Fibroblast of lung (primary cell): ENCODE data around the gene OR2T34.

Experiments
- EZH2 ChIP-seq: IDR thresholded peaks from 2 replicates; pipeline ENCODE4 v1.5.1; 2012; ENCODE audit warnings: low read length, control low read depth, mild to moderate bottlenecking; ENCODE audit errors: missing control alignments
- TF ChIP-seq, protein P1 (sequence below), 2 donors: IDR thresholded peaks in 1 of 2; conservative IDR thresholded peaks in 1 of 2; 1 replicate in 1 of 2; 2 replicates in 1 of 2; pipeline ENCODE4 v1.5.1; 2011 to 2012; ENCODE audit warnings: low read length in 2 of 2, control low read depth in 1 of 2, inconsistent platforms in 1 of 2, low read depth in 1 of 2, mild to moderate bottlenecking in 1 of 2

DNA sequence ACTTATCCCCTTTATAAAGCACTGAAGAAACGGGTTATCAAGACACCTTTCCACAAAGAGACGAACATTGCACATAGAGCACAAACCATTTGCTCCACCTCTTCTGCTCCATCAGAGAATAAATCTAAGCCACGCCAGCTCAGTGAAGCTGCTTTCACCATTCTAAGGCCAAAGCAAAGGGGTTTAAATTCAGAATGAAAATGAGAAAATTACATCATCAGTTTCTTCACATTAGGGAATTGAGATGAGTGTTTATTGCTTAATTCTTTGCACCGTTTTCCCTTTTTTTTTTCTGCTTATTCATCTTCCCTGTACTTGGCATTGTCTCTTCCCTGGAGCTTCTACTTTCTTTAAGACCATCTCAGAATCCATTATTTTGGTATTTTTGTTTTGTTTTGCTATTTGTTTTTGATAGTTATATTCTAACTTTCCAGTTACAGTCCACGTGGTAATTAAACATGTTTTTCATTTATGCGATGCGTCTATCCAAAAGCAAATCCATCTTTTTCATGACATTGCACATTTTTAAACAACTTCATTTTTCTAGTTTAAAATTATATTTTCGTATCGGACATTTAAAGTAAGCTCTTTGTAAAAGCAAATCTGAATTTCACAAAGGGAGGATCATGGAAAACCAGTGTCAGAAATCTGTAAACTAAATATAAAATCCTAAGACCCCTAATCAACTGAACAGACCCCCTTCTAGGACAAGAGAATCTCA lies 1.9 kb upstream of the OR2T34 start:
- TF ChIP-seq, protein P1, sequence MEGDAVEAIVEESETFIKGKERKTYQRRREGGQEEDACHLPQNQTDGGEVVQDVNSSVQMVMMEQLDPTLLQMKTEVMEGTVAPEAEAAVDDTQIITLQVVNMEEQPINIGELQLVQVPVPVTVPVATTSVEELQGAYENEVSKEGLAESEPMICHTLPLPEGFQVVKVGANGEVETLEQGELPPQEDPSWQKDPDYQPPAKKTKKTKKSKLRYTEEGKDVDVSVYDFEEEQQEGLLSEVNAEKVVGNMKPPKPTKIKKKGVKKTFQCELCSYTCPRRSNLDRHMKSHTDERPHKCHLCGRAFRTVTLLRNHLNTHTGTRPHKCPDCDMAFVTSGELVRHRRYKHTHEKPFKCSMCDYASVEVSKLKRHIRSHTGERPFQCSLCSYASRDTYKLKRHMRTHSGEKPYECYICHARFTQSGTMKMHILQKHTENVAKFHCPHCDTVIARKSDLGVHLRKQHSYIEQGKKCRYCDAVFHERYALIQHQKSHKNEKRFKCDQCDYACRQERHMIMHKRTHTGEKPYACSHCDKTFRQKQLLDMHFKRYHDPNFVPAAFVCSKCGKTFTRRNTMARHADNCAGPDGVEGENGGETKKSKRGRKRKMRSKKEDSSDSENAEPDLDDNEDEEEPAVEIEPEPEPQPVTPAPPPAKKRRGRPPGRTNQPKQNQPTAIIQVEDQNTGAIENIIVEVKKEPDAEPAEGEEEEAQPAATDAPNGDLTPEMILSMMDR (conservative IDR thresholded peaks at IDR 0.05 in 1 of 2, IDR thresholded peaks at IDR 0.05 in 1 of 2; ENCODE audit: low read depth in 1 of 2, low read length in 2 of 2), result no peak
- TF ChIP-seq EZH2, result no peak
